ENCODE measurements around the gene SAMD14.

SAMD14 gene

DNA sequence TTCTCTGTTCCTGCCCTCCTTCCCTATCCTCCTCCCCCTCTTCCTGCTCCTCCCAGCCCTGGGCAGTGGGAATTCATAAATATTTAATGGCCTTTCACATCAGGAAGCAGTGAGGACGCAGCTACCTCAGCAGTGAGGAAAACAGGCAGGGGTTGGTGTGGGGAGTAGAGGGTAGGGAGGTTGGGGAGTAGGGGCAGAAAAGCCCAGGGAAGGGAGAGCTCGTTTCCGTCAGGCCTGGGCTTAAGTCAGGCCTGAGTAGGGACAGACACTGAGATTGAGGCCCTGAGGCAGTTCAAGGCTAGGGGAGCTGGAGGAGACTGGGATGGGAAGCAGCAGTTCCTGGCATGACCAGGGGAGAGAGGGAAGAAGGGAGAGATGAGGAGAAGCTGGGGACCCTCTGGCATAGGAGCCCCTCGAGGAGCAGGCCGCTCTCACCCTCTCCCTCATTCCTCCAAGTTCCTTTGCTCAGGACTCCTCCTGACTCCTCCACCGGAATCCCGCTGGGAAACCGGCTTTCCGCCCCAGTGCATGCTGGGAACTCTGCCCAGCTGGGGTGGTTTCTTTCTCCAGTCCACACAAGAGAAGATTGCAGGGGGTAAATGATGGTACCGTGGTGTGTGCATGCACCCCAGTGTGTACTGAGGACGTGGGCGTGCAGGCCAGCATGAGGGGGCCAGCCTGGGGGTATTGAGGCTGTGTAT is 6.2 kb downstream of the SAMD14 start:
- H3K9me3 ChIP-seq (ENCODE audit: control insufficient read depth, insufficient read depth, low read length), result no peaks in the 10 kb centered on the region
- H3K4me1 ChIP-seq (ENCODE audit: insufficient read depth, low read length), result peaks cover 31% of the 10 kb centered on the region
- peak overlapping the region; percentile 9; the same call in 1 of the 2 replicates for H3K9ac ChIP-seq (ENCODE audit: low read depth, low read length)
- H3K36me3 ChIP-seq (ENCODE audit: insufficient read depth, low read length), result no peaks in the 10 kb centered on the region

DNA sequence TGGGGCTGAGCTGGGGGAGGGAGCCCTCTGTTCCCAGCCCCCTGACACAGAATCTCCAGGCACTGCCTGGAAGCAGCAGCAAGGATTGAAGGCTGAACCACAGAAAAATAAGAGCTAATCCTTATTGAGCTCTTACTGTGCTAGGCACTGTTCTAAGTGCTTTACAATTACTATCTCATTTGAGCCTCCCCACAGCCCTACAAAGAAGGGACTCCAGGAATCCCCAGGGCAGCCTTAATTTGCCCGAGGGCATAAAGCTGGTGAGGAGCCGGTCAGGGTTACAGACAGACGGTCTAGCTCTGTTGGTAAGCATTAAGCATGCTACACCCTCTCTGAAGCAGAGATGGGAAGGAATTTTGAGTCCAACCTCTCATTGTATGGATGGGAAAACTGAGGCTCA is 7.0 kb downstream of the SAMD14 start:
- Histone ChIP-seq H3K9me3 (ENCODE audit: control insufficient read depth, insufficient read depth, low read length) (no peaks in the 10 kb centered on the region), H3K36me3 (ENCODE audit: insufficient read depth, low read length) (no peaks in the 10 kb centered on the region), H3K4me1 (ENCODE audit: insufficient read depth, low read length) (peaks cover 29% of the 10 kb centered on the region), H3K9ac (ENCODE audit: low read depth, low read length) (no peak overlapping the region)

DNA sequence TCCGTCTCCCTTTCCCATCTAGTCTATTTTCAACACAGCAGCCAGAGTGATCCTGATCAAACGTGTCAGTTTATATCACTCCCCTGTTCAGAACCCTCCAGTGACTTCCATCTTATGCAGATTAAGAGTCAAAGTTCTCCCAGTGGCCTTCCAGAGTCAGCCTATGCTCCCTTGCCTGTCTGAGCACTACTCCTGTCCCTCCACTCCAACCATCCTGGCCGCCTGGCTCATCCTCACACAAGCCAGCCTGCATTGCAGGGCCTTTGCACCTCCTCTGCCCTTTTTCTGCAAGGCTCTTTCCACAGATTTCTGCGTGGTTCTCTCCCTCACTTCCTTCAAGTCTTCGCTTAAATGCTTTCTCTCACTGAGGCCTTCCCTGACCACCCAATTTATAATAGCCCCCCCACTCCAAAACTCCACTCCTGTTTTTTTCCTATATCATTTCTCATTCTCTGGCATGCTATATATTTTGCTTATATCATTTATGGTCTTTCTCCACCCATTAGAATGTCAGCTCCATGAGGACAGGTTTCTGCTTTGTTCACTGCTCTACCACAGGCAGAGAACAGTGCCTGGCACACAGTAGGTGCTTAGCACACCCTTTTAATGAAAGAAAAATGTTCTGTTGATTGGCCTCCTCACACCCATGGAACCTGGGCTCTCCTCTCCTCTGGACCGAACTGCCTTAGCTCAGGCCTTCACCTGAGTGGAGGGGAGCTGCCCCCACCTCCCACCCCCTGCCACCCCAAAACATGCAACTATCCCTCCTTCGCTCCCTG is 9.3 kb downstream of the SAMD14 start:
- Histone ChIP-seq H3K9me3 (ENCODE audit: control insufficient read depth, insufficient read depth, low read length) (no peaks in the 10 kb centered on the region), H3K9ac (ENCODE audit: low read depth, low read length) (no peak overlapping the region), H3K4me1 (ENCODE audit: insufficient read depth, low read length) (peaks cover 24% of the 10 kb centered on the region), H3K36me3 (ENCODE audit: insufficient read depth, low read length) (no peaks in the 10 kb centered on the region)

DNA sequence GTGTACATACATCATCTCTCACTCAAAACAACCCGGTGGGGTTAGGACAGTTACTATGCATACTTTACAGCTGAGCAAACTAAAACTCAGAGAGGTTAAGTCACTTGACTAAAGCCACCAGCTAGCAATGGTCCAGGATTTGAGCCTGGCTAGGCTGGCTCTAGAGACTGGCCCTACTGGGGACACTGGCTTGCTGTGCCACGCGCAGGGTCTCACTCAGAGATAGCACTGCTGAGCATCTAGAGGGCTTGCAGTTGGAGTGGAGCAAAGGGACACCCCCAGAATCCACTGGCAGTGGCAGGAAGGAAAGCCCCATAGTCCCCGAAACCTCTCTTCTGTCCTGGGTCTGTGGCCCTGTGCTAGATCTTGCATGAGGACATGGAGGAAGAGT is 11.1 kb downstream of the SAMD14 start:
- peaks cover 21% of the 10 kb centered on the region for H3K4me1 ChIP-seq (ENCODE audit: insufficient read depth, low read length)
- H3K9me3 ChIP-seq (ENCODE audit: control insufficient read depth, insufficient read depth, low read length), result no peaks in the 10 kb centered on the region
- H3K36me3 ChIP-seq (ENCODE audit: insufficient read depth, low read length), result no peaks in the 10 kb centered on the region
- H3K9ac ChIP-seq (ENCODE audit: low read depth, low read length), result no peak overlapping the region

DNA sequence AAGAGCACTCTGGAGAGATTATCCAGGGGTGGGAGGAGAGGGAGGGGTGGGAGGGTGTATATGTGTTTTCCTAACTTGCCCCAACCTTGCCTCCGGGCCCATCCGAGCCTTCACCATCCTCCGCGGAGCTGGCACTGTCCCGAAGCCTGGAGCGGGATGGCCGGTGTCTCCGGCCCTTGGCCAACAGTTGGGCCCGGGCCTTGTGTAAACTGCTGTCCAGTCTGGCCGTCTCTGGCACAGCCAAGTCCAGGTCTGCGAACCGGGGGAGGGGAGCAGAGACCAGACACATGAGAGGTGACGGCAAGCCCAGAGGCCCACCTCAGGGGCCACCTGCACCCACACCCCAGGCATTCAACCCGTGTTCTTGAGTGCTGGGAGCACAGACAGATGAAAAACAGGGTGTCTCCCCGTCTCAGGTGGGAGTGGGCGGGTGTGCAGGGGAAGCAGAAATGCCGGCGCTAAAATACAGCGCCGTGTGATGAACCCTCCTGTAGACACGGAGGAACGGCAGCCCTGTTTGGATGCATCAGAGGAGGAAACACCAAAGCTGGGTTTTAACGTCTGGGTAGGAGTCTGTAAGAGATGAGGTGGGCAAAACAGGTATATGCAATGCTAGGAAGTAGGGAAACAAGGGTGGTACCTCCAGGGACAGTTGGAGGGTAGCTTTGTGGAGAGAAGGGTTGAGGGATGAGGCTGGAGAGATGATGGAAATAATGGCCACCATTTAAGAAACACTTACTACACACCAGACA is 11.7 kb downstream of the SAMD14 start:
- Histone ChIP-seq H3K36me3 (ENCODE audit: insufficient read depth, low read length) (no peaks in the 10 kb centered on the region), H3K9ac (ENCODE audit: low read depth, low read length) (no peak overlapping the region; the same call in 1 of the 2 replicates), H3K4me1 (ENCODE audit: insufficient read depth, low read length) (peaks cover 15% of the 10 kb centered on the region), H3K9me3 (ENCODE audit: control insufficient read depth, insufficient read depth, low read length) (no peaks in the 10 kb centered on the region)

DNA sequence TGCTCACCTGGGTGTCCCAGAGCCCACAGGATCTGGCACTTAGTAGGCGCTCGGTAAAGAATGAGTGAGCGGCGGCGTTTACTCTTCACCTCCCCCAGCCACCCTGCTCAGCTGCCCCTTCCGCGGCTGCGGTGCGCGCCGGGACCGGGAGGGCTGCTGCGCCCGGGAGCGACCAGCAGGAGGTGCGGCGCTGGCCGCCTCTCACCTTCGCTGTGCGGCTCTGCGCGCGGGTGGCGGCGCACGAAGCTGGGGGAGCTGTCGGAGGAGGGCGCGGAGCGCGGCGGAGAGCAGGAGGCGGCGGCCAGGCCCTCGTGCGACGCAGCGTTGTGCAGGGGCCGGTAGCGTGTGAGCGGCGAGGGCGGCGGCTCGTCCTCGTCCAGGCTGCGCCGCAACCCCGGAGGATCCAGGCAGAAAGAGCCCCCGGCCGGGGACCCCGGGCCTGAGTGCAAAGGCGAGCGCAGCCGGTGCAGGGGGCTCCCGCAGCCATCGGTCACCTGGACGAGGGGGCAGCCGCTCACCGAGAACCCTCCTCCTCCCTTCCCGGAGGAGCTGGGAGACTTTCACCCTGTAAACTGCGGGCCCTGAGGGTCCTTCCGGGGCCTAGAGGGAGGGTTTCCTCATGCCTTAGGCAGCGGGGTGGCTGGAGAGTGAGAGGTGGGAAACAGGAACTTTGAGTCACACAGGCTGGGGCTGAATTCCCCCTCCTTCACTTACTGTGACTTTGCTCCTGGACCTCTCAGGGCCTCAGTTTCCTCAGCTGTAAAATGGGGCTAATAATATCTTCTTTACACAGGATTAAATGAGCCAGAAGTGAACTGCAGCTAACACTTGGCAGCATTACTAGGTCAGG is 12.5 kb downstream of the SAMD14 start:
- peak overlapping the region; percentile 55; the same call in 1 of the 2 replicates for H3K9ac ChIP-seq (ENCODE audit: low read depth, low read length)

DNA sequence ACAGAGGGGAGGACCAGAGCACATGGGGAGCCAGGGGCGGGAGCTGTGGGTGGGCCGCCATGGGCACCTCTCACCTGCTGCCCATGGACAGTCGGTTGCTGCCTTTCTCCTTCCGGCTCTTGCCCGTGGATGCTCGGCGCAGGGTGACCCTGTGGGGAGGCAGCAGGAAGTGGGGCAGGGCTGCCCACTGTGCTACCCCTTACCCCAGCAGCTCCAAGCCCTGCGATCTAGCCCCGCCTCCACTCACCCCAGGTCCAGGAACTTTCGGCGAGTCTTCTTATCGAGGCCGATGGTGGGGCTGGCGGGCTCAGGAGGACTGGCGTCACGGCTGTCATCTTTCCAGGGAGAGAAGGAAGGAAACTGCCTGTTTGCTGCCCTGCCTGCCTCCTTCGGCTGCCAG is 14.2 kb downstream of the SAMD14 start:
- Histone ChIP-seq H3K9me3 (ENCODE audit: control insufficient read depth, insufficient read depth, low read length) (no peaks in the 10 kb centered on the region), H3K4me1 (ENCODE audit: insufficient read depth, low read length) (peaks cover 19% of the 10 kb centered on the region), H3K36me3 (ENCODE audit: insufficient read depth, low read length) (no peaks in the 10 kb centered on the region), H3K9ac (ENCODE audit: low read depth, low read length) (no peak overlapping the region)

More for the DNA sequence above, 12.5 kb downstream of the SAMD14 start:
- Histone ChIP-seq H3K4me1 (ENCODE audit: insufficient read depth, low read length) (peaks cover 9% of the 10 kb centered on the region; the same call in 1 of the 2 replicates), H3K36me3 (ENCODE audit: insufficient read depth, low read length) (no peaks in the 10 kb centered on the region), H3K9me3 (ENCODE audit: control insufficient read depth, insufficient read depth, low read length) (no peaks in the 10 kb centered on the region)

DNA sequence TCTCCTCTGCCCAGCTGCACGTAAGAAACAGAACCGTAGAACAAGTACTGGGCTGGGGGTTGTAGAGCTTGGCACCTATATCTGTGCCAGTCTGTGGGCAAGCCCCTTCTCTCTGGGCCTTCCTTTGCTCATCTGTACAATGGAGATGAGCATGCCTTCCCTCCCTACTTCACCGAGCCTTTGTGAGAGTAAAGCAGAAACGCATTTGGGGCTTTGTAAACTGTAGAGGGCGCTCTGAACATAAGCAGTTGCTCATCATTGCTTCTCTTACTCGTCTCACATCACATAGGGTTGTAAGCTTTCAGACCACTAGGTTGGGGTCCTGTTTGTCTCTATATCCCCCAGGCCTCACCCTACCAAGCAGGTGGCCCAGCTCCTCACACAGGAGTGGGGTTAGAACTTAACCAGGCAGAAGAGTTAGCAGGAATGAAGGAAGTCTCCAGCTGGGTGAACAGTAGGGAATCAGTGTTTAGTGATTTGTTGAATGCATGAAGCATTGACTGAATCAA is 15.1 kb downstream of the SAMD14 start:
- H3K36me3 ChIP-seq (ENCODE audit: insufficient read depth, low read length), result no peaks in the 10 kb centered on the region
- no peaks in the 10 kb centered on the region for H3K9me3 ChIP-seq (ENCODE audit: control insufficient read depth, insufficient read depth, low read length)
- peaks cover 19% of the 10 kb centered on the region for H3K4me1 ChIP-seq (ENCODE audit: insufficient read depth, low read length)
- H3K9ac ChIP-seq (ENCODE audit: low read depth, low read length), result no peak overlapping the region

DNA sequence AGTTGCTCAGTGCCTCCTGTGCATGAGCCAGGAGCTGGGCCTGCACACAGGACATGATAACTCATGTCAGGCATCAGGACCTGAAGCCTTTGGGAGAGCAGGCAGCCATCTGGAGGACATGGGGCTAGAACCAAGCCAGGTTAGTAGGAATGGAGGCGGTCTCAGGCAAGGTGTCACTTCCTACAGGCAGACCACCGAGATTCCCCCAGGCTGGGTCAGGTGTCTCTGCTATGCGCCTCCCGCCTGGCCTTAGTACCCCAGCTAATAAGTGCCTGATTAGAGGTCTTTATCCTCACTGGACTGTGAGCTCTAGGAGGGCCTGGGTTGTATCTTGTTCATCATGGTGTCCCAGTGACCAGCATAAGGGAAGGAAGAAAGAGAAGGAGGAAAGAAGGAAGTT is 15.6 kb downstream of the SAMD14 start:
- Histone ChIP-seq H3K36me3 (ENCODE audit: insufficient read depth, low read length) (no peaks in the 10 kb centered on the region), H3K9me3 (ENCODE audit: control insufficient read depth, insufficient read depth, low read length) (no peaks in the 10 kb centered on the region), H3K9ac (ENCODE audit: low read depth, low read length) (no peak overlapping the region), H3K4me1 (ENCODE audit: insufficient read depth, low read length) (peaks cover 19% of the 10 kb centered on the region)

DNA sequence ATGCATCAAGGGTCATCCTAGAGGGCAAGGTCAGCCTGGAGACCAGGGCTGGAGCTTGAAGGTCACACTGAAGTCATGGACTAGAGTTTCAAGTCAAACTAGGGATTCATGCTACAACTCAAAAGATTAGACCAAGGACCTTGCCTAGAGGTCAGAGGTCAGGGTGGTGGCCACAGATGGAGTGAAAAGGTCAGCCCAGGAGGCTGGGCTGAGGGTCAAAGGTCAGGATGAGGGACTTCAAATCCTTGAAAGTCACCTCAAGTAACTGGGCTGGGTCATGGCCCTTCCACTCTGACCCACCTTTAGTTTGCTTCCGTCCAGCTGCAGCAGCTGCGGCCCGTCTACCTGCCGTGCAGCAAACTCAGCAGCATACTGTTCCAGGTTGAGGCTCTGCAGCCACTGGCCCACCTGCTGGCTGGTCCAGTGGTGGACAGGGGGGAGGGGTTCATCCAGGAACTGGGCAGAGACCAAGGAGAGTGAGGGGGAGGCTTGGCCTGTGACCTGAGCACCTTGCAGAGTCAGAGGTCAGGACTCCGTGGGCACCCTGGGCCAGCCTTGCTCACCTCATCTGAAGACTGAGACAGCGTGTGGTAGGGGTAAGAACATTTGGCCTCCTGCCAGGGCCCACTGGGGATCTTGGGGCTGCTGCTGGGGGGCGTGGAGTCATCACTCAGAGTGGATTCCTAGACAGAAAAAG is 16.2 kb downstream of the SAMD14 start:
- no peaks in the 10 kb centered on the region for H3K36me3 ChIP-seq (ENCODE audit: insufficient read depth, low read length)
- peaks cover 19% of the 10 kb centered on the region for H3K4me1 ChIP-seq (ENCODE audit: insufficient read depth, low read length)
- H3K9me3 ChIP-seq (ENCODE audit: control insufficient read depth, insufficient read depth, low read length), result no peaks in the 10 kb centered on the region
- no peak overlapping the region for H3K9ac ChIP-seq (ENCODE audit: low read depth, low read length)

DNA sequence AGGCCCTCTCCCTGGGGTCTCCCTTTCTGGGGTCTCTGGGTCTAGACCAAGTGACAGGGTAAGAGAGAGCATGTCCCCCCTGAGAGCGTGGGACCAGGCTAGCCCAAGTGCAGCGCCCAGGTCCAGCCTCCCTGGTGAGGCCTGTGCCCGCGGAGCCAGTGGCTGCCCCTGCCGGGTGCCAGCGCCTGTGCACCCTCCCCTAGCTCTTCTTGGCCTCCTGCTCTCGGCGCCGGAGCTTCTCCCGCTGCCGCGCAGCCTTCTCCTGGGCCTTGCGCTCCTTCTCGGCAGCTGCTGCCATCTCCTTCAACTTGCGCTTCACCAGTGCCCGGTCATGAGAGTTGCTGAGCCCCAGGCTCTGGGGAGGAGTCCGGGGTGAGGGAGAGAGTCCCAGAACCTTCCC is 17.3 kb downstream of the SAMD14 start:
- Histone ChIP-seq H3K9ac (ENCODE audit: low read depth, low read length) (no peak overlapping the region), H3K36me3 (ENCODE audit: insufficient read depth, low read length) (no peaks in the 10 kb centered on the region), H3K4me1 (ENCODE audit: insufficient read depth, low read length) (peaks cover 23% of the 10 kb centered on the region), H3K9me3 (ENCODE audit: control insufficient read depth, insufficient read depth, low read length) (no peaks in the 10 kb centered on the region)

DNA sequence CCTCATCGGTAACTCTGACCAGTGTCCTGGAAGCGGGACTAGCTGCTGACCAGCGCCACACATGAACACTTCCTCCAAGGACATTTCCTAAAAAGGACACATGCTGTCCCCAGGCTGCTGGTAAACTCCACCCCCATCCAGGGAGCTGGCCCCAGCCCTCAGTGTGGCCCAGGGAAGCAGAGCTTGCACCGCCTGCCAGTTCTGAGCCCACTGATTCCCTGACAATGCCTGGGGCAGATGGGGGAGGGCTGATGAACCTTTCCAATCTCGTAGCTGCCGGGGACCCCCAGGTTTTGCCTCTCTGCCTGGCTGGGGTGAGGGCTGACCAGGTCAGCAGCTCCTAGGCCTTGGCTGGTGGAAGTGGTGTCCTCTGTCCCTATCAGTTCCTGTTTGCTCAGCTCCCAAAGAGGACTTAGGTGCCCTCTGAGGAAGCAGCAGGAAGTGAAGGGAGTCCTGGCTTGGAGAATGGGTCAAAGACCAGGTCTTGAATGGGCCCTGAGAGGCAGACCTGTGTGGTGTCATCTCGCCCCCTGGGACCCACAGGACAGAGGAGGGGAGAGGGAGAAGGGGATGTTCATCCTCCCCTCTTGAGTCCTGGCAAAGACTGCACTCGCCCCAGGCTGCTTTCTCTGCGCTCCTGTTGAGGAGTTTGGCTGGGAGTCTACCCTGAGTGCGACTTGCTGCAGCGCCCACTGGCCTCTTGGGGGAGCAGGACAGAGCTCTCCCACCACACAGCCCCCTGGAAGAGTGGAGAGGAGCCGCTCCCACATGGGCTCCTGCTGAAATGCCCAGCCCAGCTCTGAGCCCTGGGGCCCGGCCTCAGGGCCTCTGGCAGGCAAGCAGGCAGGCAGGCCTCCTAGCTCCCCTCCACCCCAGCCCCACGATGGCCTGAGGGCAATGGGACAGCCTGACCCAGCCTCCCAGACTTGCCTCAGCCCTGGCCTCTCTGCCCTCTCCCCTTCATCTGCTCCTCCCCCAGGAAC is 18.0 kb downstream of the SAMD14 start:
- Histone ChIP-seq H3K36me3 (ENCODE audit: insufficient read depth, low read length) (no peaks in the 10 kb centered on the region), H3K4me1 (ENCODE audit: insufficient read depth, low read length) (peaks cover 23% of the 10 kb centered on the region), H3K9me3 (ENCODE audit: control insufficient read depth, insufficient read depth, low read length) (no peaks in the 10 kb centered on the region), H3K9ac (ENCODE audit: low read depth, low read length) (no peak overlapping the region)
